OCI-LY3 (cell line): ENCODE data around the gene THBS2.

Experiments
- CTCF ChIP-seq: fragments of 200-600, 300-600 bp; sonication (generic); IDR thresholded peaks from 2 replicates; pipeline ENCODE4 v1.5.1; 2014; ENCODE audit warnings: antibody characterized with exemption, low read length, low read depth
- EZH2phosphoT487 ChIP-seq: fragments of 200-600 bp; shearing (Covaris generic); IDR thresholded peaks from 2 replicates; pipeline ENCODE4 v1.6.1; 2018; ENCODE audit warnings: antibody characterized with exemption, mixed run types, low read depth

GRCh38 chr6:169167581-169168301, 85.9 kb downstream of the THBS2 start:
- TF ChIP-seq CTCF (no peak), EZH2phosphoT487 (no peak)
